Measurements from ENCODE around the gene KIAA0319L. TPM values are rescaled to one million over a fixed set of nuclear protein-coding genes. Genes with fewer than 3 reads are reported as not detected.
"Not testable (repeated sequence)": the region's sequence is repeated elsewhere in the genome, so short reads cannot be mapped to it uniquely, and the experiment has no call there.

KIAA0319L gene
- total RNA-seq, 4 donors from 2014 or later, result 91.7 to 112 (median 97.6) TPM

GRCh38 chr1:35481229-35481628 is 76.0 kb downstream of the KIAA0319L start:
- no peaks in the 10 kb centered on the region for H3K9me3 ChIP-seq
- no peaks in the 10 kb centered on the region for H3K27me3 ChIP-seq
- no peak overlapping the region for H3K27ac ChIP-seq
- in situ Hi-C loops (cut with MboI; ENCODE audit: low pct_ligation_motif_present in 1 of 4, low pct_unique_long_range_greater_than_20kb in 1 of 4, low sequenced_read_pairs in 3 of 4) (no loop called here), intact Hi-C loops (cut with DNase I; ENCODE audit: low total_unique reads) (no loop called here)
- H3K4me1 ChIP-seq, result no peaks in the 10 kb centered on the region
- peaks cover 0 to 10% (median 3%) of the 10 kb centered on the region in 4 donors for H3K36me3 ChIP-seq
- 96 to 97% methylated on average over 2 of the region's 2 CpGs for WGBS, 2 donors (ENCODE audit: low coverage in 1 of 2)
- no peak for DNase-seq
- no peak overlapping the region for H3K4me3 ChIP-seq
- no peak for TF ChIP-seq POLR2A (IDR thresholded peaks at IDR 0.05)

DNA sequence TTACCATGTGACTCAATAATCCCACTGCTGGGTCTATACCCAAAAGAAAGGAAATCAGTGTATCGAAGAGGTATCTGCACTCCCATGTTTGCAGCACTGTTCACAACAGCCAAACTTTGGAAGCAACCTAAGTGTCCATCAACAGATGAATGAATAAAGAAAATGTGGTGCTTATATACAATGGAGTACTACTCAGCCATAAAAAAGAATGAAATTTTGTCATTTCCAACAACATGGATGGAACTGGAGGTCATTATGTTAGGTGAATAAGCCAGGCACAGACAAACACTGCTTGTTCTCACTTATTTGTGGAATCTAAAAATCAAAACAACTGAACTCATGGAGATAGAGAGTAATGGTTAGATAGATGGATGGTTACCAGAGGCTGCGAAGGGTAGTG is 79.3 kb downstream of the KIAA0319L start:
- TF ChIP-seq EP300 (IDR thresholded peaks at IDR 0.05; ENCODE audit: low read depth) (no peak), POLR2AphosphoS5 (IDR thresholded peaks at IDR 0.05) (no peak), POLR2A (IDR thresholded peaks at IDR 0.05) (no peak)
- TF ChIP-seq, protein P1, sequence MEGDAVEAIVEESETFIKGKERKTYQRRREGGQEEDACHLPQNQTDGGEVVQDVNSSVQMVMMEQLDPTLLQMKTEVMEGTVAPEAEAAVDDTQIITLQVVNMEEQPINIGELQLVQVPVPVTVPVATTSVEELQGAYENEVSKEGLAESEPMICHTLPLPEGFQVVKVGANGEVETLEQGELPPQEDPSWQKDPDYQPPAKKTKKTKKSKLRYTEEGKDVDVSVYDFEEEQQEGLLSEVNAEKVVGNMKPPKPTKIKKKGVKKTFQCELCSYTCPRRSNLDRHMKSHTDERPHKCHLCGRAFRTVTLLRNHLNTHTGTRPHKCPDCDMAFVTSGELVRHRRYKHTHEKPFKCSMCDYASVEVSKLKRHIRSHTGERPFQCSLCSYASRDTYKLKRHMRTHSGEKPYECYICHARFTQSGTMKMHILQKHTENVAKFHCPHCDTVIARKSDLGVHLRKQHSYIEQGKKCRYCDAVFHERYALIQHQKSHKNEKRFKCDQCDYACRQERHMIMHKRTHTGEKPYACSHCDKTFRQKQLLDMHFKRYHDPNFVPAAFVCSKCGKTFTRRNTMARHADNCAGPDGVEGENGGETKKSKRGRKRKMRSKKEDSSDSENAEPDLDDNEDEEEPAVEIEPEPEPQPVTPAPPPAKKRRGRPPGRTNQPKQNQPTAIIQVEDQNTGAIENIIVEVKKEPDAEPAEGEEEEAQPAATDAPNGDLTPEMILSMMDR (IDR thresholded peaks at IDR 0.05), result no peak
- in situ Hi-C loops (cut with MboI; ENCODE audit: low pct_ligation_motif_present in 1 of 4, low pct_unique_long_range_greater_than_20kb in 1 of 4, low sequenced_read_pairs in 3 of 4), result no loop called here
- Histone ChIP-seq H3K4me3 (no peak overlapping the region), H3K9me3 (no peaks in the 10 kb centered on the region), H3K27ac (no peak overlapping the region), H3K27me3 (no peaks in the 10 kb centered on the region), H3K4me1 (no peaks in the 10 kb centered on the region), H3K36me3 (peaks cover 0 to 18% (median 4%) of the 10 kb centered on the region in 4 donors)
- WGBS, 2 donors (ENCODE audit: low coverage in 1 of 2), result 91 to 100% methylated on average over 1 to 2 of the region's 2 CpGs
- intact Hi-C loops (cut with DNase I; ENCODE audit: low total_unique reads), result loop anchor here (10.0 kb wide), 1 partner anchor 1063 kb away; no protein-coding TSS in a partner anchor
- DNase-seq, result no peak

DNA sequence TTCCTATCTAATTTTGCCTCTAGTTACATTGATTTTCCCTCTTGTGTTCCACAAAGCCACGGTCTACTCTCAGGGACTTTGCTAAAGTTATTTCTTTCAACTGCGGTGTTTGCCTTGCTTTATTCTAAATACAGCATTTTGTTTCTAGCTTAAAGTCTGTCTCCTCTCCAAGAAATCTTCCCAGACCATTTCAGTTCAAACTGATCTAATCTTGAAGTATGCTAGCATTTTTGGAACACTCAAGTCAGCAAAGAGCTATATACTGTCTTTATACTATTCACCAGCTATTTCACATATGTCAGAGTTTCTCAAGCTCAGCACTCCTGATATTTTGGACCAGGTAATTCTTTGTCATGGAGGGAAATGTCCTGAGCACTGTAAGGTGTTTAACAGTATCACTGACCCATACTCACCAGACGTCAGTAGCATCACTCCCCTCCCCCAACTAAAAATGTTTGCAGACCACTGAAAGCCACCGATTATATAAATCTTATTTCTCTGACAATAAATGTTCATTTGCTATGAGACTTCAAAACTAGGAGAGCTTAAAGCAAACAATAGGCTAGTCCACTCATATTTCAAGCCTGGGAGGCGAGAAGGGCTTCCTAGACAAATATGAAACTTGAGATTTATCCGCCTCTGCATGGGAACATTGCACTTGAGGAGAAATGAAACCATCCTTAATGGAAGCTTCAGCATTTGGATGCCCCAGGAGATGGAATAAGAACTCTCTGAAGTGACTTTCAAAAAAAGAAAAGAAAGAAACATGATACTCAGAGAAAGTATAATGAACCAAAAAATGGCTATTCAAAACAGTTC is 81.1 kb downstream of the KIAA0319L start:
- in situ Hi-C loops (cut with MboI; ENCODE audit: low pct_ligation_motif_present in 1 of 4, low pct_unique_long_range_greater_than_20kb in 1 of 4, low sequenced_read_pairs in 3 of 4) (no loop called here), intact Hi-C loops (cut with DNase I; ENCODE audit: low total_unique reads) (loop anchor here (10.0 kb wide), 1 partner anchor 1061 kb away; no protein-coding TSS in a partner anchor)
- Histone ChIP-seq H3K27me3 (no peaks in the 10 kb centered on the region), H3K4me1 (no peaks in the 10 kb centered on the region), H3K27ac (no peak overlapping the region), H3K36me3 (peaks cover 0 to 18% (median 6%) of the 10 kb centered on the region in 4 donors), H3K4me3 (no peak overlapping the region), H3K9me3 (no peaks in the 10 kb centered on the region)
- TF ChIP-seq EP300 (IDR thresholded peaks at IDR 0.05; ENCODE audit: low read depth) (no peak), POLR2AphosphoS5 (IDR thresholded peaks at IDR 0.05) (no peak)
- TF ChIP-seq, protein P1 (IDR thresholded peaks at IDR 0.05), result no peak
- 89 to 98% methylated on average over 6 of the region's 6 CpGs for WGBS, 2 donors (ENCODE audit: low coverage in 1 of 2)
- no peak for DNase-seq

DNA sequence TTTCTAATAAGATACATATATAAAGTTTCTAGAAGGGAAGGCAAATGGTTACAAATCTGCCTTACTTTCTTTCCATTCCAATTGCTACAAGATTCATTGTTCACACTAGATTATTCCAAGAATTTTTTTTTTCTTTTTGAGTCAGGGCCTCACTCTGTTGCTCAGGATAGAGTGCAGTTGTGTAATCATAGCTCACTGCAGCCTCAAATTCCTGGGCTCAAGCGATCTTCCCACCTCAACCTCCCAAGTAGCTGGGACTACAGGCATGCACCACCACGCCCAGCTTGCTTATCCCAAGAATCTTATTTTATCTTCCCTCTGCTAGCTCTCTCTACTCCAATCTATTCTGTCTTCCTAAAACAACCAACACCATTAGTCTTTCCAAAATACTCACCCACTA is 81.8 kb downstream of the KIAA0319L start:
- in situ Hi-C loops (cut with MboI; ENCODE audit: low pct_ligation_motif_present in 1 of 4, low pct_unique_long_range_greater_than_20kb in 1 of 4, low sequenced_read_pairs in 3 of 4), result no loop called here
- WGBS, 2 donors (ENCODE audit: low coverage in 1 of 2), result 93 to 98% methylated on average over 2 of the region's 2 CpGs
- Histone ChIP-seq H3K4me3 (no peak overlapping the region), H3K27me3 (no peaks in the 10 kb centered on the region), H3K36me3 (peaks cover 0 to 21% (median 10%) of the 10 kb centered on the region in 4 donors), H3K27ac (no peak overlapping the region), H3K4me1 (no peaks in the 10 kb centered on the region), H3K9me3 (no peaks in the 10 kb centered on the region)
- DNase-seq, result no peak
- TF ChIP-seq, protein P1 (IDR thresholded peaks at IDR 0.05), result no peak
- TF ChIP-seq POLR2A (IDR thresholded peaks at IDR 0.05), result no peak
- intact Hi-C loops (cut with DNase I; ENCODE audit: low total_unique reads), result loop anchor here (10.0 kb wide), 1 partner anchor 1061 kb away; no protein-coding TSS in a partner anchor

GRCh38 chr1:35473216-35473615 is 84.0 kb downstream of the KIAA0319L start:
- DNase-seq, H3K27ac ChIP-seq, H3K4me1 ChIP-seq, H3K9me3 ChIP-seq, H3K4me3 ChIP-seq, H3K27me3 ChIP-seq: not testable (repeated sequence)
- 90% methylated on average over 3 of the region's 3 CpGs; no CpG with 5 or more reads in 1 of the 2 donors for WGBS, 2 donors (ENCODE audit: low coverage in 1 of 2)
- H3K36me3 ChIP-seq, result peaks cover 0 to 33% (median 10%) of the 10 kb centered on the region in 4 donors
- in situ Hi-C loops (cut with MboI; ENCODE audit: low pct_ligation_motif_present in 1 of 4, low pct_unique_long_range_greater_than_20kb in 1 of 4, low sequenced_read_pairs in 3 of 4), result loop anchor here in 3 of 4 donors (25.0 kb wide), 3 partner anchors 89 to 289 kb away; partner anchors contain the start of genes C1orf216 (in 1 of the 3), CLSPN (in 1 of the 3), KIAA0319L (in 1 of the 3) and NCDN (in 1 of the 3)
- intact Hi-C loops (cut with DNase I; ENCODE audit: low total_unique reads), result loop anchor here (10.0 kb wide), 1 partner anchor 1058 kb away; no protein-coding TSS in a partner anchor

Data from transverse colon (tissue), 4 donors.